IMR-90 (cell line): ENCODE measurements around the gene FBXW11. TPM values are rescaled to one million over a fixed set of nuclear protein-coding genes. Genes with fewer than 3 reads are reported as not detected.

Experiments
- ATAC-seq: fragments of 200-7000 bp; cut with Tn5 transposase; 2 replicates; pipeline ENCODE4 v1.9.1; 2020; ENCODE audit warnings: low read depth, mild to moderate bottlenecking, moderate library complexity
- BruUV-seq: library from RNA; stranded (reverse); fragments of 400-500 nt; replicated peaks from 2 replicates; lab custom pipeline; 2021; lab: Mats Ljungman, UMichigan
- CTCF ChIA-PET: fragments of 300-600 bp; formaldehyde crosslinking; extraction: SDS; loops from one replicate; lab custom pipeline; 2021; ENCODE audit warnings: antibody characterized with exemption; lab: Yijun Ruan, JAX
- POLR2A ChIA-PET: fragments of 300-600 bp; sonication (Branson Sonifier 250); formaldehyde crosslinking; loops from one replicate; lab custom pipeline; 2022; ENCODE audit warnings: antibody characterized with exemption; ENCODE audit not compliant: unreplicated experiment; lab: Charles Lee
- DNase-seq: peaks from one replicate; pipeline ENCODE4 v3.0.0; 2013
- H2AFZ ChIP-seq: replicated peaks from 2 replicates; pipeline ENCODE3; 2013; ENCODE audit warnings: low read length, mild to moderate bottlenecking; ENCODE audit not compliant: poor library complexity
- H2AK5ac ChIP-seq: 2 replicates; pipeline ENCODE4 v1.6.1; 2013; ENCODE audit warnings: low read depth, low read length, inconsistent platforms
- H2AK9ac ChIP-seq: replicated peaks from 2 replicates; pipeline ENCODE3; 2013; ENCODE audit warnings: mild to moderate bottlenecking, low read depth, low read length, moderate library complexity; ENCODE audit not compliant: poor library complexity
- H2BK120ac ChIP-seq: 2 replicates; pipeline ENCODE4 v1.6.1; 2013; ENCODE audit warnings: low read depth, low read length, inconsistent platforms
- H2BK15ac ChIP-seq: 3 replicates; pipeline ENCODE4 v1.6.1; 2013; ENCODE audit warnings: low read depth, low read length, inconsistent platforms
- H2BK20ac ChIP-seq: 2 replicates; pipeline ENCODE4 v1.6.1; 2013; ENCODE audit warnings: low read depth, mild to moderate bottlenecking, inconsistent platforms, low read length, moderate library complexity
- H2BK5ac ChIP-seq: 2 replicates; pipeline ENCODE4 v1.6.1; 2013; ENCODE audit warnings: mild to moderate bottlenecking, low read depth, low read length, inconsistent platforms; ENCODE audit not compliant: poor library complexity, severe bottlenecking
- H3K14ac ChIP-seq: replicated peaks from 2 replicates; pipeline ENCODE4 v1.6.1; 2013; ENCODE audit warnings: low read depth, low read length, inconsistent platforms
- H3K18ac ChIP-seq: 2 replicates; pipeline ENCODE4 v1.6.1; 2013; ENCODE audit warnings: low read depth, low read length, control low read depth
- H3K23ac ChIP-seq: 2 replicates; pipeline ENCODE4 v1.6.1; 2013; ENCODE audit warnings: low read depth, low read length, inconsistent platforms
- H3K27ac ChIP-seq: 2 replicates; pipeline ENCODE4 v1.5.1; 2013; ENCODE audit warnings: mild to moderate bottlenecking, control low read depth, low read length; ENCODE audit not compliant: insufficient read depth
- H3K27me3 ChIP-seq: 2 replicates; pipeline ENCODE4 v1.6.1; 2013; ENCODE audit warnings: low read length; ENCODE audit not compliant: control insufficient read depth, insufficient read depth
- H3K36me3 ChIP-seq: 2 replicates; pipeline ENCODE4 v1.6.1; 2013; ENCODE audit warnings: low read length, mixed read lengths; ENCODE audit not compliant: control insufficient read depth, insufficient read depth
- H3K4ac ChIP-seq: 2 replicates; pipeline ENCODE4 v1.6.1; 2013; ENCODE audit warnings: low read depth, low read length, inconsistent platforms
- H3K4me1 ChIP-seq: 2 replicates; pipeline ENCODE4 v1.6.1; 2013; ENCODE audit warnings: low read length, mixed read lengths; ENCODE audit not compliant: control insufficient read depth, insufficient read depth
- H3K4me2 ChIP-seq: 2 replicates; pipeline ENCODE4 v1.6.1; 2013; ENCODE audit warnings: low read depth, mild to moderate bottlenecking, control low read depth, low read length, moderate library complexity
- H3K4me3 ChIP-seq: 2 replicates; pipeline ENCODE4 v1.5.1; 2013; ENCODE audit warnings: low read depth, mild to moderate bottlenecking, control low read depth, low read length, moderate library complexity; ENCODE audit not compliant: insufficient read depth
- H3K56ac ChIP-seq: 2 replicates; pipeline ENCODE4 v1.6.1; 2013; ENCODE audit warnings: low read length, inconsistent platforms; ENCODE audit not compliant: insufficient read depth; ENCODE audit errors: extremely low read depth
- H3K79me1 ChIP-seq, 2 experiments: 2 replicates each; pipeline ENCODE4 v1.6.1; 2013; ENCODE audit warnings: low read length in 2 of 2, inconsistent platforms in 1 of 2, low read depth in 1 of 2
- H3K9ac ChIP-seq: 2 replicates; pipeline ENCODE4 v1.6.1; 2013; ENCODE audit warnings: low read depth, low read length, control low read depth
- H3K9me1 ChIP-seq: 2 replicates; pipeline ENCODE4 v1.6.1; 2013; ENCODE audit warnings: low read length, inconsistent platforms; ENCODE audit not compliant: insufficient read depth
- H3K9me3 ChIP-seq: 2 replicates; pipeline ENCODE4 v1.6.1; 2013; ENCODE audit warnings: low read length; ENCODE audit not compliant: control insufficient read depth, insufficient read depth
- H4K20me1 ChIP-seq: 2 replicates; pipeline ENCODE4 v1.6.1; 2013; ENCODE audit warnings: low read length, inconsistent platforms; ENCODE audit not compliant: insufficient read depth
- H4K5ac ChIP-seq: 2 replicates; pipeline ENCODE4 v1.6.1; 2013; ENCODE audit warnings: mild to moderate bottlenecking, low read depth, low read length, control low read depth
- H4K8ac ChIP-seq, 2 experiments: 2 replicates each; pipeline ENCODE4 v1.6.1; 2013; ENCODE audit warnings: low read depth in 2 of 2, low read length in 2 of 2, control low read depth in 1 of 2, inconsistent platforms in 1 of 2
- H4K91ac ChIP-seq: 2 replicates; pipeline ENCODE4 v1.6.1; 2013; ENCODE audit warnings: low read depth, low read length, inconsistent platforms; ENCODE audit not compliant: insufficient read depth
- NFE2L2 ChIP-seq: fragments of 150-350 bp; IDR thresholded peaks from 2 replicates; pipeline ENCODE4 v1.6.1; 2016; ENCODE audit warnings: low read depth, mild to moderate bottlenecking, low read length
- WGBS, 2 experiments: methylation state at CpG; one replicate each; pipeline versions ENCODE4 v1.1.5 to v1.1.7; 2013; ENCODE audit warnings: missing lambda C conversion rate in 2 of 2; ENCODE audit not compliant: insufficient read length in 1 of 2; ENCODE audit errors: extremely low coverage in 2 of 2; 5-methylcytosine and 5-hydroxymethylcytosine counted together
- dilution Hi-C: fragments of 300-500 bp; cut with HindIII; formaldehyde crosslinking; loops from one replicate; pipeline ENCODE4 v1.14.3; 2018; ENCODE audit warnings: low sequenced_read_pairs; ENCODE audit not compliant: unreplicated experiment
- in situ Hi-C: fragments of 300-500 bp; cut with MboI; formaldehyde crosslinking; loops from 3 replicates; pipeline ENCODE4 v1.14.3; 2019; ENCODE audit warnings: low sequenced_read_pairs, inconsistent platforms, mixed read lengths
- intact Hi-C: fragments of 100-400 bp; cut with micrococcal nuclease; formaldehyde crosslinking; loops from 2 replicates; pipeline ENCODE4 v1.10.0; 2022
- polyA plus RNA-seq, 3 experiments: library from polyadenylated mRNA; depleted of rRNA; stranded (reverse); fragments of >200 nt; gene quantifications; 2 replicates each; pipeline ENCODE4 v1.2.3, GENCODE V29; 2012; ENCODE audit warnings: low replicate concordance in 1 of 3
- total RNA-seq: library from RNA; depleted of rRNA; stranded (reverse); fragments of >200 nt; gene quantifications from 2 replicates; pipeline ENCODE4 v1.2.3, GENCODE V29; 2012
- TF ChIP-seq, protein P1 (sequence below): fragments of 150-350 bp; IDR thresholded peaks from 2 replicates; pipeline ENCODE4 v1.6.1; 2017; ENCODE audit warnings: mild to moderate bottlenecking, antibody characterized with exemption, low read length, low read depth

FBXW11 gene
- total and polyA plus RNA-seq, 2 of the 4 experiments (the other 2 are of a cell fraction): 34.3 to 97.1 TPM

- no peak overlapping the region for H4K5ac ChIP-seq
- no peak overlapping the region for H3K4me3 ChIP-seq
- H3K9ac ChIP-seq: no peak overlapping the region
- no peak overlapping the region for H3K56ac ChIP-seq
- peaks cover 4% of the 10 kb centered on the region; the same call in 1 of the 2 replicates for H3K9me1 ChIP-seq
- H3K14ac ChIP-seq: no peak overlapping the region
- no peak overlapping the region for H2BK20ac ChIP-seq
- in situ Hi-C loops (loop anchor here (10.0 to 25.0 kb wide), 3 partner anchors 127 to 627 kb away; partner anchors contain the start of gene FGF18), intact Hi-C loops (loop anchor here (5.0 kb wide), 1 partner anchor 410 kb away; no protein-coding TSS in a partner anchor), dilution Hi-C loops (no loop called here)
- H3K79me1 ChIP-seq: no peaks in the 10 kb centered on the region
- H3K27me3 ChIP-seq: no peaks in the 10 kb centered on the region
- H4K91ac ChIP-seq: no peak overlapping the region
- TF ChIP-seq NFE2L2: no peak
- TF ChIP-seq, protein P1, sequence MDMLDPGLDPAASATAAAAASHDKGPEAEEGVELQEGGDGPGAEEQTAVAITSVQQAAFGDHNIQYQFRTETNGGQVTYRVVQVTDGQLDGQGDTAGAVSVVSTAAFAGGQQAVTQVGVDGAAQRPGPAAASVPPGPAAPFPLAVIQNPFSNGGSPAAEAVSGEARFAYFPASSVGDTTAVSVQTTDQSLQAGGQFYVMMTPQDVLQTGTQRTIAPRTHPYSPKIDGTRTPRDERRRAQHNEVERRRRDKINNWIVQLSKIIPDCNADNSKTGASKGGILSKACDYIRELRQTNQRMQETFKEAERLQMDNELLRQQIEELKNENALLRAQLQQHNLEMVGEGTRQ: no peak
- no peak overlapping the region for H2BK120ac ChIP-seq
- CTCF ChIA-PET: no interaction called here
- no peak overlapping the region for H4K8ac ChIP-seq
- peaks cover 12% of the 10 kb centered on the region; the same call in 1 of the 2 replicates for H3K36me3 ChIP-seq
- H2AK9ac ChIP-seq: no peak overlapping the region
- no peaks in the 10 kb centered on the region for H3K9me3 ChIP-seq
- no TSS peak for BruUV-seq
- no peak overlapping the region for H3K27ac ChIP-seq
- no peaks in the 10 kb centered on the region for H3K4me1 ChIP-seq
- H2AFZ ChIP-seq: no peak overlapping the region
- no peak overlapping the region for H3K18ac ChIP-seq
- H2BK15ac ChIP-seq: no peak overlapping the region
- no peak for DNase-seq
- H3K4ac ChIP-seq: no peak overlapping the region
- no peak for ATAC-seq
- POLR2A ChIA-PET: no interaction called here
- 93% methylated on average over 6 of the region's 13 CpGs; no CpG with 5 or more reads in 1 of the 2 experiments for WGBS, 2 experiments
- no peak overlapping the region for H3K23ac ChIP-seq
- no peak overlapping the region for H2BK5ac ChIP-seq
- H2AK5ac ChIP-seq: no peak overlapping the region
- no peaks in the 10 kb centered on the region for H4K20me1 ChIP-seq
- no peak overlapping the region for H3K4me2 ChIP-seq
Measured at GRCh38 chr5:172042183-172042582, 35.7 kb upstream of the FBXW11 start.
